GM19328 (cell line): ENCODE data around the gene XIST.
"Not testable (repeated sequence)": the region's sequence is repeated elsewhere in the genome, so short reads cannot be mapped to it uniquely, and the experiment has no call there.

Experiments
- ATAC-seq: cut with Tn5 transposase; IDR thresholded peaks from one replicate; pipeline ENCODE4 v1.9.1; 2021; ENCODE audit warnings: mild to moderate bottlenecking, moderate library complexity; ENCODE audit not compliant: unreplicated experiment

The XIST gene

GRCh38 chrX:73817393-73818199 is 34.9 kb downstream of the XIST start:
- no peak for ATAC-seq

- ATAC-seq = no peak
Observed at GRCh38 chrX:73812256-73812655, 40.3 kb downstream of the XIST start.

- ATAC-seq = not testable (repeated sequence)
Observed at GRCh38 chrX:73804109-73804508, 48.4 kb downstream of the XIST start.

GRCh38 chrX:73799888-73800287 is 52.6 kb downstream of the XIST start:
- ATAC-seq = no peak

GRCh38 chrX:73792511-73792910 is 60.0 kb downstream of the XIST start:
- not testable (repeated sequence) for ATAC-seq

GRCh38 chrX:73785493-73785892 is 67.0 kb downstream of the XIST start:
- ATAC-seq = no peak
